LHCN-M2 (cell line): ENCODE results near the gene PARS2. TPM values are rescaled to one million over a fixed set of nuclear protein-coding genes. Genes with fewer than 3 reads are reported as not detected.
"Not testable (repeated sequence)": the region's sequence is repeated elsewhere in the genome, so short reads cannot be mapped to it uniquely, and the experiment has no call there.

Experiments
- DNase-seq: peaks from one replicate; pipeline ENCODE4 v3.0.0-alpha.2; 2012; ENCODE audit warnings: low read depth
- total RNA-seq: library from RNA; depleted of rRNA; stranded (reverse); fragments of >200 nt; gene quantifications from 2 replicates; pipeline ENCODE4 v1.2.3, GENCODE V29; 2014

Gene PARS2
- total RNA-seq, 1 experiment from 2014 or later = 5.2 TPM

DNA sequence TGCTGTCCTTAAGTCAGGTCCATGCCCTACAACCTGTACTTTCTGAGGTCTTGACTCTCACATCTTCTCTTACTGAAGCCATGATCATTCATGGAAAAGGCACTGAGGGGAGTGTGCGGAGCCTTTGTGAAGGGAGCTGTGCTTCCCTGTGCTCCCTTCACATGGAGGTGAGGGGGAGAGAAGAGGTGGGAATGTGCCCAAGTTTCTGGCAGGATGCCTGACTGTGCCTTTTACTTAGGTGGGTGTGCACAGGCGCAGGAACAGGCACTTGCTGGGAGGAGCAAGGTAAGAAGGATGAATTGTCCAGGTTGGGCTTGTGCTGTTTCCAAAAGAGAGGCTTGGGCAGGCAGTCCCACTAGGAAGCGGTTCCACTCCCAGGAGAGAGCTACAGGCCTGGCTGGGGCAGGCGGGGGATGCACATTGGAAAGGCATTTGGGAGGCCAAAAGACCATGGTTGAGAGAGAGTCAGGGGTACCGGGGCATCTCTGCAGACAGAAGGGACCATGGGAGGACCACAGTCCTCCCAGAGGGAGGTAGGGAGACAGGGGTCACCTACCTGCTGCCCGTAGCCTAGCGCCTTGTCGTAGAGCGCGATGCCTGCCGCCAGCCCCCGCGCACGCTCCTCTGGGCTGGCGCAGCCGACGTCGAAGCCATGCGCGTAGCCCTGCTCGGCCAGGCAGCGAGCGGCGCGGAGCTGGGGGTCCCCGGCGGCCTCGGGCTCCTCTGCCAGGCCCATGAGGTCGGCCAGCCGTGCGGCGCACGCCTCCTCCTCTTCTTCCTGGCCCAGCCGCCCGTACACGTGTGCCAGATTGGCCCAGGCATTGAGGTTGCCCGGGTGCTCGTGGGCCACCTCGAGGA, 35.9 kb upstream of the PARS2 start:
- no peak for DNase-seq

- DNase-seq = no peak
Measured at GRCh38 chr1:54798769-54799641, 34.7 kb upstream of the PARS2 start.

- no peak for DNase-seq
Measured at GRCh38 chr1:54798206-54798605, 33.9 kb upstream of the PARS2 start.

DNA sequence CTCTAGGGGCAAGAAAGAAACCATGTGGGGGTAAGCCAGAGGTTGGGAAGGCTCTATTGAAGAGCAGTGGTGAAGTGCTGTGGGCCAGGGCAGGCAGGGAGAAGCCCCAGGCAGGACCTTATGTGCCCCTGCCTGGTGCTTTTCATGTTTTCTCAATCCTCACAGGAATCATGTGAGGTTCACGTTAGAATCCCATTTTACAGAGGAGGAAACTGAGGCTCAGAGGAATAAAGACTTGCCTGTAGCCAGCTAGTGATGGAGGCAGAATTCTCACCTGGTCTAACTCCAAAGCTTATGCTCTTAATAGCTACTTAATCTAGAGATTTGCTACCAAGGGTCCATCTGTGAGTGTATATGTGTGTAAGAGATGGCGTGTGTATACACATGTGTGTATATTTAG, 32.6 kb upstream of the PARS2 start:
- no peak for DNase-seq

DNA sequence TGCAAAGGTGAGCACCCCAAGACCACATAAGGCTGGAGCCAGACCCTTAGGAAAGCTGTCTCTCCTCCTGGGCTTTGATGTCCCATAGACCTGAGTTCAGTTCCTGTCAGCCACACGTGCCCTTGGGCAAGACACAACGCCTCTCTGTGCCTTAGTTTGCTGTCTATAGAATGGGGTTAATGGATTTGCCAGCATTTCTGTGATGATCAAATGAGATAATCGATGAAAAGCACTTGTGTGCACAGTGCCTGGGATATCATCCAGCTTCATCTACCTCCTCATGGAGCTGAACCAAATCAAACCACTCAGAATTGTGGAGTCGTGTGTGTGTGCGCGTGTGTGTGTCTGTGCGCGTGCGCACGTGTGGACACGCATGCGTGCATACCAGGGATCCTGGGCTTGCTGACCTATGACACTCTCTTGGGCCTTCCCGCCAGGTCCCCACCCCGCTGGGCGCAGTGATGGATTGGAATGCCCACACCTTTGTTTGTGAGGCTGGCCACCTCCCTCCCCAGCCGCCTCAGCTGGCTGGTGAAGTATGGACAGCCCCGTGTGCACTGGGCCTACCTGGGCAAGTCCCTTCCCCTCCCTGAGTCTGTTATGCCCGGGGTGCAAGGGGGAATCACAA, 31.6 kb upstream of the PARS2 start:
- DNase-seq = no peak

DNA sequence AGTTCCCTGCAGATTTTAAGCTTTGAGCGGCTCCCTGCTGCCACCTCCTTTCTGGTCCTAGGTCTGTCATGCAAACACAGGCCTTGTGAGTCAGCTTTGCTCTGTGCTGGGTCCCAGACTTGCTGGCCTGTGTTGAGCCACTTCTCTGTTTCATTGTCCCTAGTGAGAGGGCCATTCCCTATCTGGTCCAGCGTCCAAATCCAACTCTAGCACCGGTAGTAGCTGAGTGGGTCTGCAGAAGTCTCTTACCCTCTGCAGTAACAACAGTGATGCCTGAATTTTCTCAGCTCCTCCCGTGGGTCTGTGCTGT, 31.0 kb upstream of the PARS2 start:
- DNase-seq = no peak

DNA sequence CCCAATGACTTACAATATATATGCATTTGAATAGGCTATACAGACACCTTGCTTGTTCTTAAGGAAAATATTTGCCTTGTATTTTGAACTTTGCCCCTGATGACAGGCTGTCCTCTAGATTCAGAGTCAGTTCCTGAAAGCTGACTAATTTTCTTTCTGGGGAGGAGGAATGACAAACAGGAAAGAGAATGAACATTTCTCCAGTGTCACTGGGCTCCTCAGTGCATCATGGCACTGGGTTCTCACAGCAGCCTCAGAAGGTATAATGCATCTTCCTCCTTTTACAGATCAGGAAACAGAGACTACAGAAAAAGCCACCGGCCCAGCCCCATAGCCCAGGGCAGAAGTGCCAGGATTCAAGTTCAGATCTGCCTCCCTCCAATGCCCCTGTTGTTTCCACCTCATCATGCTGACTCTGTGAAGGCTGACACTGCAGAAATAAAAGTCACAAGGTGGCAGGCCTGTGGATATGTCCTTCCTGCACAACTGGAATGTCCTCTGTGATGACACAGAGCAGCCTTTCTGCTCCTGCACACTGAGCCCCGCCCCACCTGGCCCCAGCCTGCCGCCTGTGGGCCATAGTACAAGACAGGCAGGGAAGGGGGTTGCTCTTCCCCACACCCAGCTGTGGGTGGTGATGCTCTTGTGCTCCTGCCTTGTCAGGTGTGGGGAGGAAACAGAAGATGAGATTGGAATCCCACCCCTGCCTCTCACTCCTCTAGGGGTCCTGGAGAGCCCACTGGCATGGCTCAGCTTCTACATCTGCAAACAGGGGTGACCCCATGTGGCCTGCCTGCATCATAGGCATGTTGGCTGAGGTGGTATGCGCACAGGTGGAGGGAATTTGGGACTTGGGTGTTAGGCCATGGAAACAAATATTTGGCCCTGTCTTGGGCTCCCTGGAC, 30.4 kb upstream of the PARS2 start:
- no peak for DNase-seq

DNA sequence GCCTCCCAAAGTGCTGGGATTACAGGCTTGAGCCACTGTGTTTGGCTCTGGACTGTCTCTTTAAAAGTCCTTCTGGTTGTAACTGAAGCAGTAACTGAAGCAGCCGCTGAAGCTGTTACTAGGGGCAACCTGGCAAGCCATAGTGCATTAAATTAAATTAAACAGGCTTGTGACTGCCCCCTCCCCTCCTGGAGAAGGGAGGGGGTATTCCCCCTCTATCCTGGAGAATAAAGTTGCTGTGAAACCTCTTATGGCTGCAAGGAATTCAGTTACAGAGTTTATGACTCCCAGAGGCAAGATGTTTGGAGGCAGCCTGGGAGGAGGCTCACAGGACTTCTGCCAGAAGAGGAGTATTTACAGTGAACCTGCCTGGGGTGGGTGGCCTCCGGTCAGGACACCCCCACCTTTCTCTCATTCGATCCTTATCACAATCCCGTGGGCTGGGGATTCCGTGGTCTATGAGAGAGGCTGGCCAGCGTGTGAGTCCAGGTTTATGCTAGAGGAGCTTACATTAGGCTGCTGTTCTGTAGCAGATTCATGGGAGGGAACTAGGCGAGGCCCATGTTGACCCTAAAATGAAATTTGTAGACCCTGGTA, 28.5 kb upstream of the PARS2 start:
- DNase-seq = no peak

DNA sequence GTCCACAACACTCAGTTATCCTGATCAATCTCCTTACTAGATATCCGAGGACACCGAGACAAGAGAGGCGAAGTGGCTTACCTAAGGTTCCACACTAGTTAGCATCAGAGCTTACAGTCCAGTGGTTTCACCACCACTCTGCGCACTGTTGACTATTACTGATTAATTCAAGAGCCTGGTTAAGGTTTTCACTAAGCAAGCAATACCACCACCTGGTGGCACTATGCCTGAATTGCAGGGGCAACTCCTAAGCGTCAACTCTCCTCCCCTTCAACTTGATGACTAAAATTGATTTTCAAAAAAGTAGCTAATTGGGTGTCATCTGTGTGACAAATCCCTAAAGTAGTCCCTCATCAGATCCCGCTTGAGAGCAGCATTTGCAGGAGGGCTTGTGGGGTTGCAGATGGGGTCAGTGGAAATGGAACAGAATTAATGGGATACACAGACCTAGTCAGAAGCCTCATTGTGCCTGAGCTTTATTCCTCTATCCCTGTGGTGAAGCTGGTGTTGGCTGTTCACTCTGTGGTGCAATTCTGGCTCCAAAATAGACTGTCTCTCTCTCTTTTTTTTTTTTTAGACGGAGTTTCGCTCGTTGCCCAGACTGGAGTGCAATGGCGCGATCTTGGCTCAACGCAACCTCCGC, 27.7 kb upstream of the PARS2 start:
- DNase-seq = peak; percentile 28

DNA sequence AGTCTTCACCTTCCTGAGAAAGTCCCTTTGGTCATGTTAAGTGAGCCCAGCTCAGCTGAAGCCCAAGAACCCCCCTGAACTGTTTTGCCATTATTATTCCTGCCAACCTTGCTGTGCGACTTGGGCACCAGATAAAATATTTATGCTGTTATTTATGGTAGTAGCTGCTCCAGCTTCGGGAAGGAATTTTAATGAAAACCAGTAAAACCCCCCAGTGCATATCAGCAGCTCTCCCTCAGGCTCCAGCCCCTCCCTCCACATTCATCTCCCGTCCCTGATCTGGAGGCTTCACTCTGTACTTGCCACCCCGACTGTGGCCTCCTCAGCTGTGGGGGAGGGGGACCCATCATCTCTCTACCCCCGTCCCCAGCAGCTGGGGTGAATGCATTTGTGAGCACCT, 24.1 kb upstream of the PARS2 start:
- no peak for DNase-seq

DNA sequence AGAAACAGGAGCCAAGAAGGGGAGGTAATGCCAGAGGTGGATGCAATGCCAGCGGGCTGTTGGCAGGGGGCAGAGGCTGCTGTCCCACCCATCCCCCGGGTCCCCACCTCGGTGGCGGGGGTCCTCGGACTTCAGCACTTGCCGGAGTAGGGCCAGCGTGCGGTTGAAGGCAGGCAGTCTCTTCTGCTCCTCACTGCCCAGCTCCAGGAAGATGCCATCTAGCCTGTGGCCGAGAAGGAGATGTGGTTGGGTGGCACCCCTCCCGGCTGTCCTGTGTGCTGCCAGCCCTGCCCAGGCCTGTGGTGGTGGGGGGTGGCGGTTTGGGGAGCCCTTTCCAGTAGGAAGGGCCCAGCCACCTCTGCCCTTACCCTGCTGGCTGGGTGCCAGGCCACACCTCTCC, 23.3 kb upstream of the PARS2 start:
- DNase-seq = no peak

GRCh38 chr1:54786778-54787177, 22.5 kb upstream of the PARS2 start:
- no peak for DNase-seq

DNA sequence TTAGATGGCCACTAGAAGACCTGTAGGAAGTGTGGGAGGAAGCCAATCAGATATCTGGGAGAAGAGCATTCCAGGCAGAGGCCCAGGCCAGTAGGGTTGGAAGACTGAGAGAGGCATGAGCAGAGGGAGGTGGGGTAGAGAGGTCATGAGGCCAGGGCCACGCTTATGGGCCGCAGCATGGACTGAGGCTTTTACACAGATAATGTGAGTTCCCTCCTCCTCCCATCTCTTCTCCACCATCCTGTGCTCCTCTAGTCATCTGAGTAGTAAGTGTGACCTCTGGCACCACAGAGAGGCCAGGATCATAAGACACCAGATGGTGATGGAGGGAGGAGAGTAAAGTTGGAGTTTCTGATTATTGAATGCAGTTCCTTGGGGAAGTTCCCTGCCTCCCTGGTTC, 19.7 kb upstream of the PARS2 start:
- DNase-seq = no peak

DNA sequence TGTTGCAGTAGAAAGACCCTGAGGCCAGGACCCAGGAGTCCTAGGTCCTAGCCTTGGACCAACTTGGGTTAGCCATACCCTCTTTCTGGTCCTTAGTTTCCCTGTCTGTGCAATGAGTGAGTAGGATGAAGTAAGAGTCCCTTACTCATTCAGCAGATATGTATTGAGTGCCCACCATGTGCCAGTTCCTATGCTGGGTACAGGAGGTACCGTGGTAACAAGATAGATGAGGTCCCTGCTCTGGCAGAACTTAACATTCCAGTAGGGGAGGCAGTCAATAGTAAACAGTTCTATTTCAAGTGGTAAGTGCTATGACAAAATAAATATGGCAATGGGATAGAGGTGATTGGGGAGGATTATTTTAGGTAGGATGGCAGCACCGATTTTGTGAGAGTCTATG, 18.3 kb upstream of the PARS2 start:
- DNase-seq = no peak

- DNase-seq = no peak
Measured at GRCh38 chr1:54782156-54782555, 17.8 kb upstream of the PARS2 start.

GRCh38 chr1:54781023-54781723, 16.9 kb upstream of the PARS2 start:
- DNase-seq = no peak

DNA sequence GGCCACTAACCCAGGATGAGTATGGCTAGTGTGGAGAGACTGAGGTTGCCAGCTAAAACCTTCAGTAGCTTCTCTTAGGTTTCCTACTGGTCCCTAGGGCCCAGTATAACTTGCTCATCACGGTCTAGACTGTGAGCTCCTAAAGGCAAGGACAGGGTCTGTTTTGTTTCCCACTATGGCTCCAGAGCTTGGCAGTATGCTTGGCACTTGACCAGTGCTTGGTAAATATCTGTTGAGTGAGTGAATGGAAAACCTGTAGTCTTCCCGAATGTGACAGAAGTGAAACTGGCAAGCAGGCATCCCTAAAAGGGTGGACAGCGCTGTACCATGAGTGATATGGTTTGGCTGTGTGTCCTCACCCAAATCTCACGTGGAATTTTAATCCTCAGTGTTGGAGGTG, 13.1 kb upstream of the PARS2 start:
- peak; percentile 10 for DNase-seq

GRCh38 chr1:54777011-54777410, 12.7 kb upstream of the PARS2 start:
- DNase-seq = no peak

- not testable (repeated sequence) for DNase-seq
Measured at GRCh38 chr1:54775828-54776721, 11.8 kb upstream of the PARS2 start.
